A549 treated with GW870086 at 1 μM for 4 hours (cell line): ENCODE results near the gene SCAND1. TPM values are rescaled to one million over a fixed set of nuclear protein-coding genes. Genes with fewer than 3 reads are reported as not detected.

ENCODE experiments used
- total RNA-seq: library from RNA; stranded (reverse); fragments of 200-300 nt; extraction: Qiagen RNA extraction; gene quantifications from 5 replicates; pipeline ENCODE4 v1.2.3, GENCODE V29; 2022; ENCODE audit warnings: low read depth

Gene SCAND1
- 82.0 to 104 TPM (median 96.8 TPM) in 5 replicates for total RNA-seq

GRCh38 chr20:35954200-35954906 lies at the start of gene SCAND1:
Gene SCAND1, minus strand, starts transcription at chr20:35954502. Its CDS starts 218 bp downstream, at chr20:35954284.

GRCh38 chr20:35967979-35968640 lies 13.8 kb upstream of the SCAND1 start, which contains the start of gene CNBD2:
Gene CNBD2, plus strand, starts transcription at chr20:35968590. Its CDS starts 173 bp downstream, at chr20:35968763.

Other genes with a start within 250 kb of the SCAND1 start
- 166 to 201 TPM (median 190 TPM) in 5 replicates for gene RBM39, start 212.2 kb downstream of the SCAND1 start, total RNA-seq
- gene PHF20, start 182.5 kb downstream of the SCAND1 start, total RNA-seq, result 24.3 to 31.7 TPM (median 30.6 TPM) in 5 replicates
- 5.6 to 7.1 TPM (median 6.2 TPM) in 5 replicates for gene CNBD2, start 14.1 kb upstream of the SCAND1 start, total RNA-seq
- 59.2 to 87.1 TPM (median 75.8 TPM) in 5 replicates for gene EPB41L1, start 200.2 kb upstream of the SCAND1 start, total RNA-seq